Breast epithelium (tissue), 4 donors: Measurements from ENCODE around the gene ELMO1. TPM values are rescaled to one million over a fixed set of nuclear protein-coding genes. Genes with fewer than 3 reads are reported as not detected.
A peak's percentile ranks its signal among the peaks of the same experiment; 100 is the strongest.

Experiments used
- DNase-seq, 2 donors: peaks; one replicate each; pipeline ENCODE4 v3.0.0-alpha.2; 2019; ENCODE audit warnings: low spot score in 2 of 2
- H3K27ac ChIP-seq, 2 donors: fragments of 200-600 bp; sonication (generic) in 1 of 2; one replicate each; pipeline ENCODE4 v1.5.1; 2016 to 2019; ENCODE audit warnings: mild to moderate bottlenecking in 1 of 2
- H3K27me3 ChIP-seq, 2 donors: fragments of 200-600 bp; sonication (generic) in 1 of 2; one replicate each; pipeline versions ENCODE4 v1.5.1 to v1.6.0; 2017 to 2019; ENCODE audit warnings: control low read depth in 1 of 2, mild to moderate bottlenecking in 1 of 2
- H3K36me3 ChIP-seq: fragments of 200-600 bp; one replicate; pipeline ENCODE4 v1.5.1; 2019
- H3K4me1 ChIP-seq, 2 donors: fragments of 200-600 bp; sonication (generic); one replicate each; pipeline ENCODE4 v1.5.1; 2016 to 2019; ENCODE audit warnings: control low read depth in 1 of 2
- H3K4me3 ChIP-seq, 3 donors: fragments of 200-600 bp; sonication (generic); 1 replicate in 2 of 3; 2 replicates in 1 of 3; pipeline ENCODE4 v1.5.1; 2016 to 2019; ENCODE audit warnings: mild to moderate bottlenecking in 3 of 3, moderate library complexity in 2 of 3
- H3K9me3 ChIP-seq, 2 donors: fragments of 200-600 bp; sonication (generic) in 1 of 2; one replicate each; pipeline ENCODE4 v1.5.1; 2016 to 2019; ENCODE audit warnings: control low read depth in 1 of 2
- POLR2A ChIP-seq: fragments of 450-650 bp; IDR thresholded peaks from one replicate; pipeline ENCODE4 v1.6.1; 2016; ENCODE audit warnings: antibody characterized with exemption, mild to moderate bottlenecking, moderate library complexity
- POLR2AphosphoS5 ChIP-seq, 3 donors: sonication (generic); formaldehyde crosslinking; IDR thresholded peaks; one replicate each; pipeline ENCODE4 v1.6.1; 2017; ENCODE audit warnings: antibody characterized with exemption in 3 of 3
- intact Hi-C: fragments of 100-400 bp; cut with DNase I; formaldehyde crosslinking; loops from one replicate; pipeline ENCODE4 v1.15.1; 2023; ENCODE audit warnings: low total_unique reads
- total RNA-seq, 3 donors: library from RNA; depleted of rRNA; stranded (reverse); fragments of >200 nt; gene quantifications; one replicate each; pipeline ENCODE4 v1.1.0, GENCODE V29; 2016
- TF ChIP-seq, protein P1 (sequence below), 3 donors: fragments of 450-650 bp; IDR thresholded peaks; one replicate each; pipeline ENCODE4 v1.5.1; 2016 to 2017; ENCODE audit warnings: antibody characterized with exemption in 3 of 3, mild to moderate bottlenecking in 3 of 3, moderate library complexity in 3 of 3

The ELMO1 gene
- total RNA-seq, 3 donors from 2014 or later: 49.5 to 110 (median 66.9) TPM

DNA sequence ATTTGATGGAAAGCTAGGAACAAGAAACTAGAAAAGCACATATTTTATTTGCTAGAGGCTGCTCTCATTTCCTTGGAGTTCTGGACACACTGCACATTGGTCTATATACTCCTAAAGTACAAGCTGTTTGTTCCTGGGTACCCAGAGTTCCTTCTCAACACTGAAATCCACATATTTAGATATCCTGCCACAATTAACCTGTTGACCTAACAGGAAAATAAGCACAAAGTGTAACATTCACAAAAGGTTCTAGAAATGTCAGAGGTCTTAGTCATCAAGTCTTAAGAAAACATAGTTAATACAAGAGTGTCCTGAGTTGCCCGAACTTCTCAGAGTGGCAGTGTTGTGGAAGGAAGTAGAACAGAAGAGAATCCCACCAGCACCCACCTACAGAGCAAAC lies 115.6 kb downstream of the ELMO1 start:
- Histone ChIP-seq H3K27me3 (no peaks in the 10 kb centered on the region), H3K36me3 (no peaks in the 10 kb centered on the region), H3K9me3 (no peaks in the 10 kb centered on the region), H3K4me3 (no peak overlapping the region), H3K27ac (peak overlapping the region in 1 of 2 donors; percentile 12), H3K4me1 (no peaks in the 10 kb centered on the region)
- TF ChIP-seq, protein P1, sequence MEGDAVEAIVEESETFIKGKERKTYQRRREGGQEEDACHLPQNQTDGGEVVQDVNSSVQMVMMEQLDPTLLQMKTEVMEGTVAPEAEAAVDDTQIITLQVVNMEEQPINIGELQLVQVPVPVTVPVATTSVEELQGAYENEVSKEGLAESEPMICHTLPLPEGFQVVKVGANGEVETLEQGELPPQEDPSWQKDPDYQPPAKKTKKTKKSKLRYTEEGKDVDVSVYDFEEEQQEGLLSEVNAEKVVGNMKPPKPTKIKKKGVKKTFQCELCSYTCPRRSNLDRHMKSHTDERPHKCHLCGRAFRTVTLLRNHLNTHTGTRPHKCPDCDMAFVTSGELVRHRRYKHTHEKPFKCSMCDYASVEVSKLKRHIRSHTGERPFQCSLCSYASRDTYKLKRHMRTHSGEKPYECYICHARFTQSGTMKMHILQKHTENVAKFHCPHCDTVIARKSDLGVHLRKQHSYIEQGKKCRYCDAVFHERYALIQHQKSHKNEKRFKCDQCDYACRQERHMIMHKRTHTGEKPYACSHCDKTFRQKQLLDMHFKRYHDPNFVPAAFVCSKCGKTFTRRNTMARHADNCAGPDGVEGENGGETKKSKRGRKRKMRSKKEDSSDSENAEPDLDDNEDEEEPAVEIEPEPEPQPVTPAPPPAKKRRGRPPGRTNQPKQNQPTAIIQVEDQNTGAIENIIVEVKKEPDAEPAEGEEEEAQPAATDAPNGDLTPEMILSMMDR (IDR thresholded peaks at IDR 0.05): no peak
- no peak for TF ChIP-seq POLR2AphosphoS5 (IDR thresholded peaks at IDR 0.05)
- TF ChIP-seq POLR2A: no peak
- DNase-seq: no peak
- intact Hi-C loops: no loop called here

DNA sequence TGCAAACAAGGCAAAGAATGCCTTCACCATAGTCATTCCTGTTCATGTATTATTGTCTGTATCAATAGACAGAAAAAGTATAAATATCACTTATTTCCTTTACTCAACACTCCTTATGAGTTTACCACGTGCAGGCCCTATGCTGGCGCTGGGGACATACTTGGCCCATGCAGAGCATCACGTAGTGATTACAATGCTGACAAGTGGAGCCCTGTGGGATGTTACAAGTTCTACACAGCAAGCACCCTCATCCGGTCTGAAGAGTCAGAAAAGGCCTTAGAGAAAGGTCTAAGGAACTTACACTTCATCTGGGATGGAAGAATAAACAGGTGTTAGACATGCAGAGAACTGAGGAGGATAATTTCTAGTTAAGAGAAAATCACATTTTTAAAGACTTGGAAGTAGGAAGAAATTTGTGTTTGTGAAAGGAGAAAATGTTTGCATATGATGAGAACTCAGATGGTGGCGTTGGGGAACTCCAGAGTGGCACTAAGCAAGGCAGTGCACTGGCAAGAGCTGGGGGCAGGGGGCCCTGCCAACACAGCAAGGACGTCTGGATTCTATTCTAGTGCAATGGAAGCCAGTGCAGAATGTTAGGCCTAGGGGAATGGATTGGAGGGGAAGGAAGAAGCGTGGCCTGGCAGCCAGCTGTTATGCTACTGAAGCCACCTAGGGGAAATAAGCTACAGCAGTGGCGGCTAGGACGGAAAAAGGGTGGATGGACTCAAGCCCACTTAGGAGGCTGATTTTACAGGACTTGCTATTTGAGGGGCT lies 116.2 kb downstream of the ELMO1 start:
- H3K4me3 ChIP-seq: no peak overlapping the region
- H3K27ac ChIP-seq: peak overlapping the region in 1 of 2 donors; percentile 13
- no peak for TF ChIP-seq POLR2AphosphoS5 (IDR thresholded peaks at IDR 0.05)
- TF ChIP-seq, protein P1 (IDR thresholded peaks at IDR 0.05): no peak
- no peak for TF ChIP-seq POLR2A
- H3K27me3 ChIP-seq: no peaks in the 10 kb centered on the region
- intact Hi-C loops: no loop called here
- no peaks in the 10 kb centered on the region for H3K36me3 ChIP-seq
- no peaks in the 10 kb centered on the region for H3K9me3 ChIP-seq
- H3K4me1 ChIP-seq: no peaks in the 10 kb centered on the region
- no peak for DNase-seq

DNA sequence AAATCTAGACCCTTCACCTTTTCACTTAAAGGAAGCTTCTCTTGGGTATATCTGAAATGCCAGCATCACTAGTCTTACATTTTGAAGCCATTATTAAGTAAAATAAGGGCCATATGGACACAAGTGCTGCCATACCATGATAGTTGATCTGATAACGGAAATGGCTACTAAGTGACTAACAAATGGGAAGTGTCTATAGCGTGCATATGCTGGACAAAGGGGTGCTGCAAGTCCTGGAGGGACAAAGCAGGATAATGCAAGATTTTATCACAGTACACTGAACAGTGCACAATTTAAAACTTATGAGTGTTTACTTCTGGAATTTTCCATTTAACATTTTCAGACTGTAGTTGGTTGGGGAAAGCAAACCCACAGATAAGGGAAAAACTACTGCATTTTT lies 117.9 kb downstream of the ELMO1 start:
- Histone ChIP-seq H3K27me3 (no peaks in the 10 kb centered on the region), H3K4me1 (no peaks in the 10 kb centered on the region), H3K36me3 (no peaks in the 10 kb centered on the region), H3K9me3 (no peaks in the 10 kb centered on the region), H3K4me3 (no peak overlapping the region), H3K27ac (no peak overlapping the region)
- intact Hi-C loops: no loop called here
- TF ChIP-seq POLR2AphosphoS5 (IDR thresholded peaks at IDR 0.05): no peak
- TF ChIP-seq, protein P1 (IDR thresholded peaks at IDR 0.05): no peak
- TF ChIP-seq POLR2A: no peak
- DNase-seq: no peak

DNA sequence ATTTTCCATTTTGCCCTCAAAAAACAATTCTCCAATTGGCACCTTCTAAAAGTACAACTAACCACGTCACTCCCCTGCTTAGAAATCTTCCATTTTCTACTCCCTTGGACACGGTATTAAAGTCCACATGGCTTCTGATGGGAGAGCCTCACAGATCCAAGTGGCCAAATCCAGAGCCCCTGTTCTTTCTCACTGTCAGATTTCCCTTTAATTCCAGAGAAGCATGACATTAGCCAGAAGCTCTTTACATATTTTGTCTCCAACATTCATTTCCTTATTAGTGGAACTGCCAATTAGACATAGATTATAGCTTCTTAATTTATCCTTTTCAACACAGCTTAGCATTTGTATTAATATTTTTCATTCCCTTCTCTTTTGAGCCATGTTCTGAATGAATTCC lies 118.7 kb downstream of the ELMO1 start:
- intact Hi-C loops: no loop called here
- TF ChIP-seq, protein P1 (IDR thresholded peaks at IDR 0.05): no peak
- TF ChIP-seq POLR2AphosphoS5 (IDR thresholded peaks at IDR 0.05) (no peak), POLR2A (no peak)
- H3K4me3 ChIP-seq: no peak overlapping the region
- no peak overlapping the region for H3K27ac ChIP-seq
- H3K27me3 ChIP-seq: no peaks in the 10 kb centered on the region
- H3K9me3 ChIP-seq: no peaks in the 10 kb centered on the region
- no peaks in the 10 kb centered on the region for H3K4me1 ChIP-seq
- DNase-seq: no peak
- H3K36me3 ChIP-seq: no peaks in the 10 kb centered on the region

DNA sequence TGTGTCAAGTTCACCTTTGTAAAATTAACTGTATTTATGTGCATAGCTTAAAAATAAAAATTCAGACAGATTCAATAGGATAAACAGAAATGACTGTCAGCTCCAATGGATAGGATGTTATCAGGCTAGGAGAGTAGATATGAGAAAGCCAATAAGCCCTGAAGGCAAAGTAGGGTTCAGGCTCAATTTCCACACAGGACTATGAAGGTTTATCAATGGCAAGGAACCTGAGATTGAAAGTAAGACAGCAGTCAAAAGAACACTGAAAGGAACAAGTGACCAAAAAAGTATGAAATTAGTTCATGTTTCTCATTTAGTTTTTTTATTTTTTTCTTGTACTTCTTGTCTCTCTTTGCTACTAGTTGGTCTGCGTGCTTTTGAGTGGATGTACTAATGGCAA lies 121.4 kb downstream of the ELMO1 start:
- DNase-seq: no peak
- TF ChIP-seq POLR2A (no peak), POLR2AphosphoS5 (IDR thresholded peaks at IDR 0.05) (no peak)
- TF ChIP-seq, protein P1 (IDR thresholded peaks at IDR 0.05): no peak
- intact Hi-C loops: no loop called here
- no peaks in the 10 kb centered on the region for H3K9me3 ChIP-seq
- H3K27me3 ChIP-seq: no peaks in the 10 kb centered on the region
- H3K4me3 ChIP-seq: no peak overlapping the region
- H3K4me1 ChIP-seq: no peaks in the 10 kb centered on the region
- H3K36me3 ChIP-seq: no peaks in the 10 kb centered on the region
- no peak overlapping the region for H3K27ac ChIP-seq
